Measurements from ENCODE around the gene TMED3.
A peak's percentile ranks its signal among the peaks of the same experiment; 100 is the strongest.

The TMED3 gene

GRCh38 chr15:79329171-79329611, 18.3 kb downstream of the TMED3 start:
- H3K27ac ChIP-seq = peak overlapping the region; percentile 32
- TF ChIP-seq CTCF (conservative IDR thresholded peaks at IDR 0.05; ENCODE audit: low read depth) = no peak
- ChIA-PET POLR2A (ENCODE audit: low non-redundant PET) (no interaction called here), CTCF (no interaction called here)
- DNase-seq (ENCODE audit: low spot score) = peak; percentile 38

- ChIA-PET POLR2A (ENCODE audit: low non-redundant PET) (no interaction called here), CTCF (interaction anchor here (0.7 kb wide), 1 partner anchor 15 kb away, joined by 3 read pairs; no protein-coding TSS in a partner anchor)
- DNase-seq (ENCODE audit: low spot score) = no peak
- H3K27ac ChIP-seq = no peak overlapping the region
- TF ChIP-seq CTCF (conservative IDR thresholded peaks at IDR 0.05; ENCODE audit: low read depth) = no peak
Observed at GRCh38 chr15:79332824-79333510, 22.1 kb downstream of the TMED3 start.

- no peak for DNase-seq (ENCODE audit: low spot score)
- H3K27ac ChIP-seq = no peak overlapping the region
- ChIA-PET CTCF (interaction anchor here (0.7 kb wide), 1 partner anchor 68 kb away, joined by 3 read pairs; no protein-coding TSS in a partner anchor), POLR2A (ENCODE audit: low non-redundant PET) (no interaction called here)
- TF ChIP-seq CTCF (conservative IDR thresholded peaks at IDR 0.05; ENCODE audit: low read depth) = no peak
Observed at GRCh38 chr15:79337591-79337990, 26.7 kb downstream of the TMED3 start.

GRCh38 chr15:79339588-79340314, 28.8 kb downstream of the TMED3 start:
- DNase-seq (ENCODE audit: low spot score) = peak; percentile 27
- ChIA-PET CTCF (interaction anchor here (0.5 to 1.9 kb wide), 18 partner anchors 10 to 1037 kb away, joined by 3 to 8 read pairs (median 3); no protein-coding TSS in a partner anchor), POLR2A (ENCODE audit: low non-redundant PET) (no interaction called here)
- no peak overlapping the region for H3K27ac ChIP-seq
- peak; percentile 91 for TF ChIP-seq CTCF (conservative IDR thresholded peaks at IDR 0.05; ENCODE audit: low read depth)

GRCh38 chr15:79340315-79340602, 29.3 kb downstream of the TMED3 start:
- POLR2A ChIA-PET (ENCODE audit: low non-redundant PET) = no interaction called here
- DNase-seq (ENCODE audit: low spot score) = no peak
- peak; percentile 62 for TF ChIP-seq CTCF (conservative IDR thresholded peaks at IDR 0.05; ENCODE audit: low read depth)
- no peak overlapping the region for H3K27ac ChIP-seq
- CTCF ChIA-PET = interaction anchor here (0.6 to 1.9 kb wide), 10 partner anchors 9 to 593 kb away, joined by 3 to 8 read pairs (median 4); no protein-coding TSS in a partner anchor

GRCh38 chr15:79341396-79341795, 30.5 kb downstream of the TMED3 start:
- no peak for DNase-seq (ENCODE audit: low spot score)
- ChIA-PET POLR2A (ENCODE audit: low non-redundant PET) (no interaction called here), CTCF (no interaction called here)
- H3K27ac ChIP-seq = no peak overlapping the region
- TF ChIP-seq CTCF (conservative IDR thresholded peaks at IDR 0.05; ENCODE audit: low read depth) = no peak
